GM12874 (cell line): Measurements from ENCODE around the gene GDF15.
A peak's percentile ranks its signal among the peaks of the same experiment; 100 is the strongest.

Experiments
- CTCF ChIP-seq: IDR thresholded peaks from 2 replicates; pipeline ENCODE4 v1.5.1; 2011; ENCODE audit warnings: low read depth, mild to moderate bottlenecking, control low read depth, low read length, moderate library complexity; ENCODE audit not compliant: insufficient read depth

GDF15 gene

GRCh38 chr19:18431351-18432197 lies 45.6 kb downstream of the GDF15 start:
- no peak for TF ChIP-seq CTCF

GRCh38 chr19:18432275-18433014 lies 46.5 kb downstream of the GDF15 start:
- TF ChIP-seq CTCF, result no peak

- 0 out of 2 replicates have a peak, but pooled peaks have one; percentile 1 for TF ChIP-seq CTCF
Measured at GRCh38 chr19:18433015-18433691, 47.2 kb downstream of the GDF15 start.

- TF ChIP-seq CTCF, result no peak
Measured at GRCh38 chr19:18433735-18434398, 47.9 kb downstream of the GDF15 start.

GRCh38 chr19:18434411-18435175 lies 48.6 kb downstream of the GDF15 start:
- TF ChIP-seq CTCF, result no peak

GRCh38 chr19:18435178-18435841 lies 49.4 kb downstream of the GDF15 start:
- TF ChIP-seq CTCF, result no peak
